Stimulated activated CD8-positive, alpha-beta memory T cell treated with anti-CD3 and anti-CD28 coated beads, Interleukin-4, amount 100 ng/mL, for 24 hours (primary cell): ENCODE results near the gene OVAAL.
"Not testable (repeated sequence)": the region's sequence is repeated elsewhere in the genome, so short reads cannot be mapped to it uniquely, and the experiment has no call there.

Experiments used
- DNase-seq: peaks from one replicate; pipeline ENCODE4 v3.0.0-alpha.2; 2020; ENCODE audit warnings: low read depth

OVAAL gene

DNA sequence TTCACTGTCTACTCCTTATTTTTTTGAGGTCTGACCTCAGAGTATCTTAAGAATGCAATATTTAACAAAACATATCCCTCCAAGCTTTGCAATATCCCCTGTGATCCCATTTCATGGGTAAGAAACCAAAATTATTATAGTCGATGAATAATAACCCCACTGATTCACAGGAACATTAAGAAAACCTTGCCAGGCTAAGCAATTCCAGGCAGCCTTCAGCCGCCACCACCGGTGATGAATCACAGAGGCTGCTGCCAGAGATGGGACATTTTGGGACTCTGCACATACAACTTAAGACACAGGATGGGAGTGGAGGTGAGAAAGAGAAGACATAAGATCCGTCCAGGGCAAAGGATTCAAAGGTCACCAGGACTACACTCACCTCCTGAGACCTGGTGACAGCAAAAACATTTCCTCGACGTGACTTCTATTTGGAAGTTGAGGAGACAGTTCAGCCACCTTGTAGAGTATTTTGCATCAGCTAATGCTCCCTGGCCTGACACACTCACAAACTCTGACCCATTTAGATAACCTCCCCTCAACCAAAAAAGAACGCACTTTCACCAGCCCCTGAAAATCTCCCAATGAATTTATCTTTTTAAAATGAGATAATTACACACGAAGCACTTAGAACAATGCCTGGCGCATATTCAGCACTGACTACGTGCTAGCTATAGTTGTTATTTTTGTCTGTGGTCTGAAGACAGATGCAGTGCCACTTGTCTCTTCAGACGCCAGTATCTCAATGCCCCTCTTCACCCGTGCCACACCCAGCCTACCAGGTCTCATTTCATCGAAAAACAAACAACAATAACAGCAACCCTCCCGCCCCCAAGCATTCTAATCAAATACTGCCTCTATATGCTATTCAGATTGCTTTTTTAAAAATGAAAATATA, 17.8 kb upstream of the OVAAL start:
- no peak for DNase-seq

DNA sequence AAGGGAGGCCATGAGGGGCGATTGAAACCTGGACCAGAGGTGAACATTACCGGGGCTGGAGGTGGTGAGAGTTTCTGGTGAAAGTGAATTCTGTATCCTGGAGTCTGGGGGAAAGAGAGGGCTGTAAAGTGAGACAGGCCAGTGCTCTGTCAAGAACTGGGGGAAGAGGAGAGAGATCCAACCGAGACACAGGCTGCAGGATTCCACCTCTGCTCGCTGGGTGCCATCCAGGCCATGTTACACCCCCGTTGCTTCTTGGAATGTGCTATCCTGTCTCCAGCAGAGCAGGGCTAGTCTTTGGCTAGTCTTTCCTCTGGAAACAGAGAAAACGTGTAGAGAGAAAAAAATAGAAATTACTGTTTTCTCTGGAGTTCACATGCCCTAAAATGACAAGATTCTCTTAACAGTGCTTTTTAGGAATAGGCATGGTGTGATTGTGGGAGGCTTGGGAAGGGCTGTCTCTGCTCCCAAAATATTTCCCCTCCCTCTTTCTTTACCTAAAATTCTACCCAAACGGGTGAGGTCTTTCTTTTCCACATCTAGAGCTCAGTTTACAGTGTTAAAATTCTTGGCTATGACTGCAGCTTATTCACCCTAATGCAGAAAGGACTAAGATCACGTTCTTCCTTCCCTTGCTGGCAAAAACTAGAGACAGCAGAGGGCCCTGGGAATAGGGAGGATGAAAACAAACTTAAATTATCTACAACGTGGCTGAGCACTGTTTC, 16.5 kb upstream of the OVAAL start:
- no peak for DNase-seq

DNA sequence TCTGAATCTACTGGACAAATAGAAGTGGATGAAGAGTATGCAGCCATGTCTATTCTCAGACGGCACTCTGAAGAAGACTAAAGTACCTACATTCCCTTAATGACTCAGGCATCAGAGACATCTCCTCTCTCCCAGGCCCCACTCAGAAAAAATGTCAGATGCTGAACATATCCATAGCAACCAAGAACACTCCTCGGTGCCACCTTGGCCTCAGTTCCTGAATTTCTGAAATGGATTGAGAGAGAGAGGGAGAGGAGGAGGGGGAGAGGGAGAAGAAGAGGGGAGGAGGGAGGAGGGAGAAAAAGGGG, 16.0 kb upstream of the OVAAL start:
- DNase-seq, result no peak

DNA sequence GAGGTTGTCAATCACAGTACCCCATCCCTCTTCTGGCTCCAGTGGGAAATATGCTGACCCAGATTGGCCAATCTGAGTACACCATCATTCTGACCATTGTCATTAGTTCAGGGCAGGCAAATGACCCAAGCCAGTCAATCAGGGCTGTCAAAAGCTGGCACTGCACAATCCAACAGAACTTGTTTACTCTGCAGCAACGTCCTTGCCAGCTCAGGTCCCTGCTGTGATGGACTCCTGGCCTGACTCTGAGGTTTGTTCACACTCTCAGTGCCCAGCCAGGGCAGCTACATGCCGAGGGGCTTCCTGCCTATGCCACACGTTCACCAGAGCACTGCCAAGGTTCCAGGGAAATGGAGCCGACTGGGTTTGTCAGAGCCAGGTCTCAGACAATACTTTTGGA, 14.7 kb upstream of the OVAAL start:
- no peak for DNase-seq

DNA sequence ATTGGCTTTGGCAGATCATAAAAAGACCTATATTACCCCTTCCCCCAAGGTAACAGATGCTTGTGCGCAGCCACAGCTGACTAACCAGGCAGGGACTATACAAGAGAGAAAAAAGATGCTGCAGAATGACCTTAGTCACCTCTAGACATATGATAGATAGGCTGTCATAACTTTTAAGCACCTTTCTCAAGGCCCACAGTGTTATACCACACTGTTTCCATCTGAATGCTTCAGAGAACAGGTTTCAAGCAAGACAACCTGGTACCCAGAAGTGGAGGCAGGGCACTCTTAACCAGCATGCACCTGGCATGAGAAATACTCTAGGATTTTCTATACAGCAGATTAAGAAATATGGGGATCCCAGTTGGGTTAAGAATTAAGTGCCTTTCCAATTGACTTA, 12.8 kb upstream of the OVAAL start:
- DNase-seq, result no peak

DNA sequence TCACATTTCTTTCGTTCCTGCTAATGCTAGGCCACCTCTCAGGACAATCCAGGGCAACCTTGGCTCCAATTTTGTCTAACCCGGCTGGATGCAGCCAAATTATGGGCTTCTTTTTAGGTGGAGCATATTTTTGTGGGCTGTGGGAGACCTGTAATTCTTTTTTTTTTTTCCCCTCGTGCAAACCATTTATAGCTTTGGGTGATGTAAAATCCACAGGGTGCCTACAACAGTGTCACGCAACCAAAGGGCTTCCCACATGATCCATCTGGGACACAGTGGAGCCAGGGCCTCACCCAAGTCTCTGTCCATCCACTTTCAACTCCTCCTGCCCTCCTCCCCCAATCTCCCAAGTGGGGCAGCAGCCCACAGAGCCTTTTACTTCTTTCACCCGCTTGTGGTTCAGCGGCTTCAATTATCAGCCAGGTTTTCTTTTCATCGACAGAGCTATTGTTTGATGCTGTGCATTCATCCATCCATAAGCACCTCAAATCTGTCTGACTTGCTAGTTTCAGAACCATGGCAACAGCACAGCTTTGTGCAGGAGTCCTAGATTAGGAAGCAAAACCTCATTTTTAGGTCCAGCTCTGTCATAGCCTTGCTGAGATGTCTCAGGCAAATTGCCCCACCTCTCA, 10.0 kb upstream of the OVAAL start:
- no peak for DNase-seq

DNA sequence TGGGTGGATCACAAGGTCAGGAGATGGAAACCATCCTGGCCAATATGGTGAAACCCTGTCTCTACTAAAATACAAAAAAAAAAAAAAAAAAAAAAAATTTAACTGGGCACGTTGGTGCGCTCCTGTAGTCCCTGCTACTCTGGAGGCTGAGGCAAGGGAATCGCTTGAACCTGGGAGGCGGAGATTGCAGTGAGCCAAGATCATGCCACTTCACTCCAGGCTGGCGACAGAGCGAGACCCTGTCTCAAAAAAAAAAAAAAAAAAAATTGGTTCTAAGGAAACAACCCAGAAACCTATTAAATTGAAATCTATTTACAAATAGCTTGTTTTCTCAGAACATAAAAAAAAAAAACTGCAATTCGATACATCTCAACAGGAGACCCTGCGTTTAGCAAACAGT, 9.0 kb upstream of the OVAAL start:
- DNase-seq, result not testable (repeated sequence)

DNA sequence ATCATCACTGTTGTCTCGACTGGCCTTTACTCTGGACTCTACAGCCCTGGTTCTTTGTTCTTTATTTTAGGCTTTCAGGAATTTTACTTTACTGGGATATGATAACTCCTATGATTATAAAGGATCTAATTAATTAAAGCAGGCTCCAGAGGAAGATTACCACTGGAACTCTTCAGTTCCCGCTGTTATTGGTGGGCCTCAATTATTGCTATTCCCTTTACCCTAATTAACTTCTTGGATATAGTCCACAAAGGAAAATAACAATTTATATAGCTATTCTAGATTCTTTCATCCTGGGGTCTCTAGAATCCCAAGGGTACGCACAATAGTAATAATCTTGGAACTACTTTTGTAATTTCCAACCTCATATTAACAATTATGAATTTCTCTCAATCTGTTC, 8.5 kb upstream of the OVAAL start:
- no peak for DNase-seq

DNA sequence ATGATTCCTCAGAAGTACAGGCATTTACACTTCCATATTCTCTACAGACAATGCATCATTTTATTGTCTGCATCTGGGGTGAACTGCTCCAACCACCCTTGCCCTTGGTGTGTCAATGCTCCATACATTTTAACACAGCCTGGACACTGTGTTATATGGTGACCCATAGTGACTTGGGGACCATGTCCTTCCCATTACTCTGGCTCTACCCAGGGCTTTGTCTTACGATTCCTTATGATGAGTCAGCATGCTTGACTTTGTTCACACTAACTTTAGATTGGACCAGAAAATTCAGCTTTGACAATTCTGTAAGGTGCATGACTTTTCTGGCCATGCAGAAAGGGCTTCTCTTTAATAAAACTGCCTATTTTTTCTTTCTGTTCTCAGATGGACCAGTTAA, 6.8 kb upstream of the OVAAL start:
- no peak for DNase-seq

DNA sequence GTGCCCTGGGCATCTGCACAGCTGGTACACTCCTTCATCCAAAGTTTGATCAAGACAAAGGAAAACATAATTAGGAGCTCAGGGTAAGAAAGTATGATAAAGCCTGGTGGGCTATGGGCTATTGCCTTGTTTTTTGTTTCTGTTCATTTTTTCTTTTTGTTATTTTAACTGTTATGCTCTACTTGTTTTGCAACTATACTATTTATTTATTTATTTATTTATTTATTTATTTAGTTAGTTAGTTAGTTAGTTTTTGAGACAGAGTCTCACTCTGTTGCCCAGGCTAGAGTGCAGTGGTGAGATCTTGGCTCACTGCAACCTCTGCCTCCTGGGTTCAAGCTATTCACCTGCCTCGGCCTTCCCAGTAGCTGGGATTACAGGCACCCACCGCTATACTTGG, 5.7 kb upstream of the OVAAL start:
- DNase-seq, result not testable (repeated sequence)

DNA sequence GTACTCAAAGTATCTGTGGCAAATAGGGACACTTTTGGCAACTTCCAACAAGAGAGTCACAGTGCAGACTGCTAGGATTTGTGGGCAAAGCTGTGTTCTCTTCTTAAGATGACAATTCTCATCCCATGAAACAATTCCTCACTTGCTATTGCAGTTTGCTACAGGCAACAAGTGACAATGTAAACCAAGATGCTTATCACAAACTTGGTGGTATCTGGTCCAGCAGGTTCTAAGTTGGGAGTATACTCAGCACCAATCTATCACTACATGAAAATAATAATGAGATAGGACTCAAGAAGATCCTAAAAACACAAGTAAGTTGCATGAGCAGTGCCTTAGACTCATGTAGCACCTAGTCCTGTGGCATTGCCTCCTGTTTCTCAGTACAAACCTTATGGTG, 3.4 kb upstream of the OVAAL start:
- DNase-seq, result no peak

DNA sequence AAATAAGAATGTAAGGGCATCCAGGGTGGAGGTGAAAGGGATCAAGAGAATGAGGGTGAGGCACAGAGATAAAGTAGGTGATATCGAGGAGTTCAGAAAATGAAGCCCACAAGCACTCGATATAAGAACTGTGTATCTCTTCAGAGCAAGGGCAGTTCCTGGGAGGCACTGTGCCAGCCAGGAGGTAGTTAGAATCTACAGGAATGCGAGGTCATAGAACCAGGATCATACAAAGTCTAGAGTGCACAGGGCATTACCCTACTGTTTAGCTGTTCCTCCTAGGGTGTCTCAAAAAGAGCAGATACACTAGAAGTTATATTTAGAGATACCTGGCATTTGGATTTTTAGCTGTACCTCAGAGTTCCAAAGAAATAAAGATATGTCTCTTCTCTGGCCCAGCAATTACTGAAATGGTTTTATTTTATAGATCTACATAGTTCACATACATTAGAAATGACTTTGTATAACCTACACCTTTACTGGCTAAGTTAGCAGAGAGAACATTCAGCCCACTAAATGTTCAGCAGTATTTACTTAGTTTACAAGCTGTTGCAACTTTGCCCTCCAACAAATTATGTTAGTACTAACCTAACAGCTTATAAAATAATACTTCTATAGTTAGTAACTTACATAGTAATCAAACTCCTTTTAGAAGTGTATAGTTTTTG, 1.6 kb downstream of the OVAAL start:
- no peak for DNase-seq

DNA sequence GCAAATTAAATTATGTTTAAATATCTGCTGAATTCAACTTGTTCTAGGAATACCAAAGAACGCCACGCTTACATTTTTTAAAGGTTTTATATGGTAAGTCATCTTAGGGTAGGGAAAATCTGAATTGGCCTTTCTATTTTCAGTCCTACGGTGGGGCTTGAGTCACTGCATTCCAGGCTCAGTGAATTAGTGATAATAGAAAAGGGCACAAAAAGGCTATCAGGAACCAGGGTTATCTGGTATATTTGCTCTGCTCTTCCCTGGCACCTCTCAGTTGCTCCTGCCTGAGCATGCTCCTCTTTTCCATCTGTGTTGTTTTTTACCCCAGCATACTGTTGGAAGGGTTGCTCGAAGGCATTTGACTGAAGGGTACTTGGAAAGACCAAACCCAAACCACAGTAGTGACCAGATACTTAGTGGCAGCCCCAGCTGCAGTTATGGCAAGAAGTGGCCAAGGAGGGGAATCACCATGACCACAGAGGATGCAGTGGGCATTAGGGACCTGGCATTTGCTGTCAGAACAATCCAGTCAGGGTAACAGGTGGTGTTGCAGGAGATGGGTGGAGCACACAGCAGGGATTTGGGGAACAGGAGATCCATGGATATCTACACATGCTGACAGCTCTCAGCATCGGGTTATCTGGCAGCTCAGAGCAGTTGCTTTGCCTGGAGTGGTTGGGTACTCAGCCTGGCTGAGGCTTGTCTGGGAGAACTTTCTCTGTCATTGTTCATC, 2.3 kb downstream of the OVAAL start:
- DNase-seq, result no peak

DNA sequence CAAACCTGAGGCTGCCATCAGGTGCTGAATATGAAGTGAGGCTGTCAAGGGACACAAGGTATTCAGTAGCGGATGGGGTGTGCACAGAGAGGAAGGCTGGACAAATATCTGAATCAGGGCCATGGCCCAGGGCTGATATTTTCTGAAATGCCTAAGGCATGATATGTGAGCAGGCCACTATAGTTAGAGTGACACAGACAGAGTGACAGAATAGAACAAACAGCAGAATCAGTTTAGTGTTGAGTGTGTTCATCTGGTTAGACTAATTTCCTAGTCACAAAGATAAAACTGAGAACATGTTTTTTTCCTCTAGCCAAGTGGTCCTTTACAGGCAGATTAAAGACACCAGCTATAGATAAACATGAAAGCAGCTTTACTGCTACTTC, 3.9 kb downstream of the OVAAL start:
- DNase-seq, result no peak

DNA sequence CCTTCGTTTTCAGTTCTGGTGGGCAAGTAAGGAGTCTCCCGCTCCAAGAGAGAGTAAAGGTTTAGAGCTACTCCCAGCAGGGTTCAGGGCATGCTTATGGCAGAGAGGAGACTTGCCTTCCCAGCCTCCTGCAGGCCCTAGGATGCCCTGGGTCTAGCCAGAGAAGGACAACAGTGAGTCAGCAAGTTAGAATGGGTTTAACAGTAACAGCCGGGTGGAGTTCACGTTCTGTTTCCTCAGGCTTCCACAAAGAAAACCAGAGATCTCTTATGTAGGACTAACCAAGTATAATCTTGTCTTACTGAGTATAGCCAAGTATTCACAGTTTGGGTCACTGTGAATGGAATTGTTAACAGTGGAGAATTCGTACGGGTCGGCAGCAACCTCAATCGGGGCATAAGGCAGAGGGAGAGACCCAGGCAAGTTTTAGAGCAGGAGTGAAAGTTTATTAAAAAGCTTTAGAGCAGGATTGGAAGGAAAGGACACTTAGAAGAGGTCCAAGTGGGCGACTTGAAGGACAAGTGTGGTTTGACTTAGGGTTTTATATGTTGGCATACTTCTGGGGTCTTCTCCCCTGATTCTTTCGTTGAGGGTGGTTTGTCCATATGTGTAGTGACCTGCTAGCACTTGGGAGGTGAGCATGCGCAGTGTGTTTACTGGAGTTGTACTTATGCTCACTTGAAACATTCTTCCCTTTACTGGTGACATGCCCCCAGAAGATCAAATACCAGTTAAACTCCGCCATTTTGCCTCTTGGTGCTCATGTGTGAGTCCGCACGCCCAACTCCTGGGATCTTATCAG, 4.5 kb downstream of the OVAAL start:
- DNase-seq, result no peak

DNA sequence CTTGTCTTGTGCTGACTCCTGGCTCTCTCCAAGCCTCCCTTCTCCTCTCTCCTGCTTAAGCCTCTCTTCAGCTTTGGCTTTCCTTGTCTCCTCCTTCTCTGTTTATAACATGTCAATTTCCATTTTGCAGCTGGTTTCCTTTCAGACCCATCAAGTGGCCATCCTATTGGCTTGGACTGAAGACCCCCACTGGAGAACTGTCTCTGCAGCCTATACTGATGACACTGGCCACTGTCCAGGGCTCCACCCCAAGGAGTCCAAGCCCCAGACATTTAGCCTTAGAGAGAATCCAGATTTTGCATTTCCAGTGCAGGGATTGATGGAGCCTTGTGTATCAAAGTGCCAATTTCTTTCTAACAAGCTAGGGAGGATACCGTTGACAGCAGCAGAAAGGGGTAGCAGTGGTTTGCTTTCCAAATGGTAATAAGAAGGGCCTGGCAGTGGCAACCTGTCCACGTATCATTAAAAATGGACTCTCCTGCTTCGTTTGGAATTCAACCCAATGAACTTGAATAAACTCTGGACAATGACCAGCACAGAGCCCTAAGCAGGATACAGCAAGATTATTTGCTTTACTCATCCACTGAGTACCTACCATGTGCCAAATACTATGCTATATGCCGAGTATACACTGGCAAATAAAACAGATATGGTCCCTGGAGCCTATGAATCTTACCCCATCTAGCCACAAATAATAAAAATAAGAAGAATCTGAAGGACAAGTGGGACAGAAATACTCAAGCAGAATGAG, 6.5 kb downstream of the OVAAL start:
- DNase-seq, result no peak

DNA sequence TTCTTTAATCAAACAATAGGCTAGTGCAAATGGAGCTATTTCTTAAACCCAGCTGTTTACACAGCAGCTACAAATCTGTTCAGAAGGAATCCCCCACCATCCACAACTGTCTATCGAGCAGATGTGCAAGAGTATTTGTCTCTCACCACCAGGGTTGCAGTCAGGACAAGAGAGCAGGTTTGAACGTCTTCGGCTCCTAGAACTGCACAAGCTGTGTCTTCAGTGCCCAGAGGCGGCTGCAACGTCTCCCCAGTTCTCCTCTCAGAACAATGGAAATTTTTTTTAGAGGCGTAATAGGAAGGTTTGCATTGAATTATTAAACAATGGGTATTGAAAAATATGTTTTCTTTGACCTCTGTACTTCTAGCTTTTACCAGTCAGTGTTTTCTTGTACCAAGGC, 7.3 kb downstream of the OVAAL start:
- DNase-seq, result no peak

DNA sequence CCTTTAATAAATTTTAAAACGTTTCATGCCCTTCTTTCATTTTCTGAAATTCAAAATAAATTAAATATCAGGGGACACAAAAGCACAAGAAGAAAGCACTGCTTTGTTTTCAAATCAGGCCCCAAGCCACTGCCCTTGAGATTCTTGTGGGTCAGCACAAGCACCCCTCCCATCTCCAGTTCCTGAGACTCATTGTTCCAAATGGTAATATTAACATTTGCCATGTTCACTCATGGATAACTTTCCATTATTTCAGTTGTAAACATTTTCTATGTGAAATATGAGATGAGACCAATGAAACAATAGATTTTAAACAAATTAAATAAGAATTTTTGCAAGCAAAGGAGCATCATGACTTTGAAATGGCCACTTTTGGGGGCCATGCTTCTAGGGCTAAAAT, 7.7 kb downstream of the OVAAL start:
- no peak for DNase-seq

DNA sequence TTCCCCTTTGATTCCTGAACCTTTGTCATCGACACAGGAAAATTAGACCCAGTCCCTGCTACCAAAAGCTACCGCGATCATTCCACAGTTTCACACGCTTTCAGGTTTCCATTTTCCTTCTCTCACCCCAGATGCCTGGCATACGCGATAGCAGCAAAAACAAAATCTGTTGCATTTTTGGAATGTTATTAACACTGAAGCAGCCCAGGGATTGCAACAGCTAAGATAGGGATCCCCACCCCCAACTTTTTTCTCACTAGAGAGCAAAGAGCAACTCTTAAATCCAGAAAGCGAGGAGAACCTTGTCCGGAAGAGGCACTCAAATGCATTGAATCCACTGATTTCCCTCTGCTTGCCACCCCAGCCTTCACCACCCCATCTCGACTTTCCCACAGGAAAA, 8.9 kb downstream of the OVAAL start:
- no peak for DNase-seq

DNA sequence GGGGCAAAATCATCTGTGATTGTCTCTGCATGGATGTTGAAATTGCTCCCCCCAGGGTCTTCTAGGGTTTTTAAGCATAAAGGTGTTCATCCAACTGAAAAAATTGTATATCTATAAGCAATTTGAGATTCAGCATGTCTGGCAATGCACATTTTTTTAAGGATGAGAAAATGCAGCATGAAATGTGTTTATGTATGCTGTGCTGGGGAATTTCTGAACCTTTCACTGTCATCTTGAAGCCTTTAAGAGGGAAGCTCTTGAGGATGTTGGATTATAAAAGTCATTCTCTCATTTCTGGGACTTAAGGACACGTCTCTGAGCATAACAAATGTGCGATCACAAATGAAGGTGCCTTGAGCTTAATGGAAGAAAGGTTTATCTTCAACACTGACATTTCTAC, 9.4 kb downstream of the OVAAL start:
- no peak for DNase-seq
